Panc1 (cell line): ENCODE results near the gene IRGC. TPM values are rescaled to one million over a fixed set of nuclear protein-coding genes. Genes with fewer than 3 reads are reported as not detected.

Experiments used
- ATAC-seq: fragments of 200-7000 bp; cut with Tn5 transposase; 2 replicates; pipeline ENCODE4 v1.9.1; 2020; ENCODE audit warnings: mild to moderate bottlenecking, moderate library complexity
- BruUV-seq: library from RNA; stranded (reverse); fragments of 400-500 nt; replicated peaks from 2 replicates; lab custom pipeline; 2021; lab: Mats Ljungman, UMichigan
- CTCF ChIA-PET: fragments of 300-600 bp; sonication (Branson Sonifier 250); formaldehyde crosslinking; loops from one replicate; lab custom pipeline; 2022; ENCODE audit warnings: antibody characterized with exemption; lab: Charles Lee
- POLR2A ChIA-PET: fragments of 300-600 bp; sonication (Branson Sonifier 250); formaldehyde crosslinking; loops from one replicate; lab custom pipeline; 2022; ENCODE audit warnings: antibody characterized with exemption; lab: Charles Lee
- DNase-seq: peaks from one replicate; pipeline ENCODE4 v3.0.0-alpha.2; 2010; ENCODE audit warnings: low read depth, low spot score
- H3K27ac ChIP-seq: 2 replicates; pipeline ENCODE4 v1.5.1; 2011; ENCODE audit warnings: mild to moderate bottlenecking, low read length, inconsistent platforms
- H3K27me3 ChIP-seq: fragments of 200-500 bp; sonication (Bioruptor generic); 2 replicates; pipeline ENCODE4 v1.6.0; 2014; ENCODE audit warnings: low read length, inconsistent platforms; ENCODE audit not compliant: control insufficient read depth, insufficient read depth
- H3K36me3 ChIP-seq: fragments of 200-500 bp; sonication (Bioruptor generic); 2 replicates; pipeline ENCODE4 v1.5.1; 2014; ENCODE audit warnings: inconsistent platforms, mild to moderate bottlenecking, low read length, moderate library complexity; ENCODE audit not compliant: control insufficient read depth, insufficient read depth
- H3K4me1 ChIP-seq: 2 replicates; pipeline ENCODE4 v1.5.1; 2011; ENCODE audit warnings: inconsistent platforms, mild to moderate bottlenecking, low read length, moderate library complexity; ENCODE audit not compliant: control insufficient read depth, insufficient read depth
- H3K4me3 ChIP-seq, 2 experiments: 2 replicates each; pipeline ENCODE4 v1.5.1; 2011 to 2012; ENCODE audit warnings: low read depth in 2 of 2, low read length in 2 of 2, mild to moderate bottlenecking in 2 of 2, inconsistent platforms in 1 of 2, moderate library complexity in 1 of 2
- H3K9me3 ChIP-seq: fragments of 200-500 bp; sonication (Bioruptor generic); 2 replicates; pipeline ENCODE4 v1.5.1; 2014; ENCODE audit warnings: low read depth, mild to moderate bottlenecking, inconsistent platforms, low read length, moderate library complexity; ENCODE audit not compliant: control insufficient read depth, insufficient read depth
- CTCF ChIP-seq: fragments of 450-650 bp; IDR thresholded peaks from 2 replicates; pipeline ENCODE4 v1.5.1; 2017; ENCODE audit warnings: mild to moderate bottlenecking
- POLR2AphosphoS5 ChIP-seq: IDR thresholded peaks from 2 replicates; pipeline ENCODE4 v1.6.1; 2012; ENCODE audit warnings: mild to moderate bottlenecking, low read depth, low read length, moderate library complexity
- REST ChIP-seq, 2 experiments: IDR thresholded peaks; 2 replicates each; pipeline ENCODE4 v1.6.1; 2011 to 2012; ENCODE audit warnings: low read depth in 2 of 2, control low read depth in 1 of 2, low read length in 1 of 2, mild to moderate bottlenecking in 1 of 2, moderate library complexity in 1 of 2; ENCODE audit not compliant: insufficient read depth in 1 of 2
- SIN3A ChIP-seq: IDR thresholded peaks from 2 replicates; pipeline ENCODE4 v1.6.1; 2012; ENCODE audit warnings: low read depth, mild to moderate bottlenecking, low read length, moderate library complexity, borderline replicate concordance; ENCODE audit not compliant: insufficient read depth
- TCF7L2 ChIP-seq: IDR thresholded peaks from 2 replicates; pipeline ENCODE4 v1.6.1; 2011; ENCODE audit warnings: mild to moderate bottlenecking, low read depth, low read length, inconsistent platforms
- in situ Hi-C: cut with HindIII; loops from 2 replicates; pipeline ENCODE4 v1.10.0; 2016; ENCODE audit warnings: low sequenced_read_pairs, low pct_unique_long_range_greater_than_20kb
- intact Hi-C: fragments of 100-400 bp; cut with micrococcal nuclease; formaldehyde crosslinking; loops from one replicate; pipeline ENCODE4 v1.10.0; 2022; ENCODE audit not compliant: unreplicated experiment
- total RNA-seq: library from RNA; stranded (reverse); gene quantifications from one replicate; pipeline ENCODE4 v1.2.1, GENCODE V29; 2021; ENCODE audit not compliant: unreplicated experiment

IRGC gene
- total RNA-seq, 1 experiment from 2014 or later, result not detected

- H3K4me3 ChIP-seq, result no peak overlapping the region
- H3K27me3 ChIP-seq, result no peaks in the 10 kb centered on the region
- H3K36me3 ChIP-seq, result peaks cover 10% of the 10 kb centered on the region
- BruUV-seq, result no TSS peak
- H3K9me3 ChIP-seq, result no peaks in the 10 kb centered on the region
- intact Hi-C loops, result no loop called here
- peaks cover 6% of the 10 kb centered on the region for H3K4me1 ChIP-seq
- no peak overlapping the region for H3K27ac ChIP-seq
- ATAC-seq (no peak), DNase-seq (no peak)
- TF ChIP-seq TCF7L2 (no peak), POLR2AphosphoS5 (no peak), REST (IDR thresholded peaks at IDR 0.05; ENCODE audit: insufficient read depth in 1 of 2, low read depth in 2 of 2, low read length in 1 of 2) (no peak), CTCF (no peak), SIN3A (no peak)
- in situ Hi-C loops, result no loop called here
- ChIA-PET CTCF (no interaction called here), POLR2A (interaction anchor here (0.5 kb wide), 1 partner anchor 80 kb away, joined by 3 read pairs; the partner anchor contains the start of gene PLAUR)
Measured at GRCh38 chr19:43749898-43750297, 34.0 kb downstream of the IRGC start.

- no peaks in the 10 kb centered on the region for H3K9me3 ChIP-seq
Measured at GRCh38 chr19:43751466-43752220, 35.8 kb downstream of the IRGC start.

More at GRCh38 chr19:43751466-43752220, 35.8 kb downstream of the IRGC start:
- Histone ChIP-seq H3K4me1 (peaks cover 13% of the 10 kb centered on the region), H3K4me3 (no peak overlapping the region), H3K36me3 (peaks cover 3% of the 10 kb centered on the region), H3K27me3 (no peaks in the 10 kb centered on the region), H3K27ac (no peak overlapping the region)
- in situ Hi-C loops (no loop called here), intact Hi-C loops (no loop called here)
- CTCF ChIA-PET, result no interaction called here
- ATAC-seq (no peak), DNase-seq (no peak)
- POLR2A ChIA-PET, result no interaction called here
- TF ChIP-seq TCF7L2 (no peak), REST (IDR thresholded peaks at IDR 0.05; ENCODE audit: insufficient read depth in 1 of 2, low read depth in 2 of 2, low read length in 1 of 2) (no peak), POLR2AphosphoS5 (no peak), CTCF (no peak), SIN3A (no peak)
- BruUV-seq, result no TSS peak
